ENCODE data around the gene GINS1.

GINS1 gene

DNA sequence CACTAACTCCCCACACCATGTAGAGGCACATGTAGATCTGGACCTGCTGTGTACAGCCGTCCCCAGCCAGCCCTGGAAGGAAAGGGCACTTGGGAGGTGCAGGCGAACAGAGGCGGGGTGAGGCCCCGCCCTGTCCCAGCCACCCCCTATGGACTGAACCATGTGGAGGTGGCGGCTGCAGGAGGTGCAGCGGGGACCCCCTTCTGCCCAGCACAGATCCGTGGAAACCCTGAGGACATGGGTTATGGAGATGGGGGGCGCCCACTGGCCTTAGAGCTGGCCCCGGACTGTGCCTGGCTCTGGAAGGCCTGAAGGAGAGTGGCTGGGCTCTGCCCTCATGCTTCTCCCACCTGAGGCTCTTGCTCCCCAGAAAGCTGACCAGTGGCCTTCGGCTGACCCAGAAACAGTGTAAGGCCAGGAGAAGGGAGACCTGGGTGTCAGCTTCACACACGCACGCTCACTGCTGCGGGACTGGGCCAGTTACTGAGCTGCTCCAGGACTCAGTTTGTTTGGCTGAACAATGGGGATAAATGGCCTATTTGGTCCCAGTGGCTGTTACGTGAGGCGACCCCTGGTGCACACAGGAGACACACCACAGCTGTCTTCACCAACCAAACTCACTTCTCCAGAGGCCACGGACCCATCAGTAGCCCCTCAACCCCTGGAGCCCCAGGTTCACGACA is 87.2 kb downstream of the GINS1 start:
- no peak for DNase-seq (ENCODE audit: low read depth)

DNA sequence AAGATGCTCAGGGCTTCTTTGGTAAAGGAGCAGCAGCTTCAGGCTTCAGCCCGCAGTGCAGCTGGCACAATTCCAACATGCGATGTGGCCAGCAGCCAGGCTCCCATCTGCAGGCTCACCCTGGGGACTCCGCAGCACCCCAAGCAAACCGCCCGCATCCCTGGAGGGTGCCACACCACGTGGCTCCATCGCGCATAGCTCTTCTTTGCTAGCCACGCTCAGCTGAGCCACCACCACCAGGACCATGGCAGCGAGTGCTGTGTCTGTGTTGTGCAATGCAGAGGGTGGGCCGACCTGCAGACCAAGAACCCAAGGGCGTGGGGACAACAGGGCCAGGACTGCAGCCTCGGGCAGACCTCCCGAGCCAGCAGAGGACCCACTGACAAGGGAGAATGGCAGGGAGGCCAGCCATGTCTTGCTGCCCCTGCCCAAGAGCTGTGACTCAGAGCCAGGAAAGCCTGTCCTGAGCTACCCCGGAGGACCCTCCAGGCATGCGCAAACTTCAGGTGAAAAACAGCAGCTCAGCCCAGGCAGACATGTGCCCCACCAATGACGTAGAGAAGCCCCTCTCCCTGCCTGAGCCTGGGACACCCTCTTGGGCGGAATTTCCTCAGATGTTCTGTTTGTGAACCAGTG is 87.8 kb downstream of the GINS1 start:
- DNase-seq (ENCODE audit: low read depth), result no peak

DNA sequence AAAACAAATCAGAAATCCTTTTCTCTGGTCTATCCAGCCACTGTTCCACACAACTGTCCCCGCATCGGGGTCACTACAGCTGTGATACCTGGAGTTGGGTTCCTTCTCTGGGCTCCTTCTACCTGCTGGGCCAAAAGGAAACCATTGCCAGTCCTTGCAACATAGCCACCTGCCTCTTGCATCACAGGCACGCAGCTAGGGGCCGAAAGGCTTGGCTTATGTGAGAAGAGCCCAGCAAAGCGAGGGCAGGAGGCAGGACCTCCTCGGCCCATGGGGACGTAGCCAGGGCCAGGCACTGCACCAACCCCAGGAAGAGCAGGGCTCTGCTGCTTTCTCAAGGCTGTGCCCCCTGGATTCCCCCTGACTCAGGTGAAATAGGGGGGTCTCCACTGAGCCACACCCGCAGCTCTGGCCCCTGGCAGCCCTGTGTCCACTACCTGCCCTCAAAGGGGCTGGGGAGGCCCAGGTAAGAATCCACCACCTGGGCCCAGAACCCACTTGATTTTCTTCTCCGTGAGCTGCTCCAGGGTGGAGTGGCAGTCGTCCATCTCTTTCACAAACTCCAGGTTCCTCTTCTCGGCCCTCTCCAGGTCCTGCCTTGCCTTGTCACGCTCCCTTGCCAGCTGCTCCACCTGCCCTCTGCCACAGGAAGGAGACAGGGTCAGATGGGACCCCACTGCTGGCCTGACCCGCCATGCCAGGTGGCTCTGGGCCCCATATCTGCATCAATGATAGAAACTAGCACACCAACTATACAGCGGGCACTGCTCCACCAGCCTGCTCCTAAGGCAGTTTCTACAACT is 88.9 kb downstream of the GINS1 start:
- no peak for DNase-seq (ENCODE audit: low read depth)

GRCh38 chr20:25496968-25497401 is 89.5 kb downstream of the GINS1 start:
- DNase-seq (ENCODE audit: low read depth), result no peak

DNA sequence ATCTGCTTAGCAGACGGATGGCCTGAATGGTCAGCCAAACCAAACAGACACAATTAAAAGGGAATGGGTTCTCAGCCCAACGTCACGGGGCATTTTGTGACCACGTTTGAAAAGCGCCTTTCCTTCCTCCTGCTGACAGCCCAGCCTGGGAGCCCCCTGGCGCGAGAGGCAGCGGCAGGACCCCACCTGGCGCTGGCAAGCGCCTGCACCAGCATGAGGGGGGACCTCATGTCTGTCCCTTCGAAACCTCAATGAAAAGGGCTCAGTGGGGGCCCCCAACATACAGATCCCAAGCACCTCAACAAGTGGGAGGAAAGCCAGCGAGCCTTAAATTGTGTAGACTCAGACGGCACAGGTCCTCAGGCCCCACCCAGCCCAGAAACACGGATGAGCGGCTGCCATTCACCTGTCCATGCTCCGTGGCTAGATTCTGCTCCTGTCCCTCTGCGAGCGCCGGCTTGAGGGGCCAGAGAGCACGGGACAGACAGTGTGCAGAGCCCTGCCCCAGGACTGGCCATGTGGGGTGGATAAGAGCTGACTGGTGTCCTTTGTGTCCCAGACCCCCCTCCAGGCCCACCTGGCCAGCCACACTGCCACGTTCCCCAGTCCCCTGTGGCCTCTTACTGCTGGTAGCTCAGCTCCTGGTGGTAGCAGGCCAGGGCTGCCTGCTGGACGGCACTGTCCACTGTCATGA is 90.3 kb downstream of the GINS1 start:
- DNase-seq (ENCODE audit: low read depth), result no peak

Data from GM04503 (cell line).